CD14-positive monocyte (primary cell): ENCODE measurements around the gene ZYX. TPM values are rescaled to one million over a fixed set of nuclear protein-coding genes. Genes with fewer than 3 reads are reported as not detected.

ENCODE experiments used
- DNase-seq, 3 donors: peaks; one replicate each; pipeline ENCODE4 v3.0.0-alpha.2; 2011 to 2022
- H2AFZ ChIP-seq: 2 replicates; pipeline ENCODE4 v1.6.0; 2012; ENCODE audit warnings: mild to moderate bottlenecking, low read depth, low read length, inconsistent platforms; ENCODE audit not compliant: insufficient read depth, poor library complexity, severe bottlenecking
- H3K27ac ChIP-seq, 2 donors: 1 replicate in 1 of 2; 2 replicates in 1 of 2; pipeline ENCODE4 v1.5.1; 2012 to 2013; ENCODE audit warnings: low read length in 2 of 2, control low read depth in 1 of 2, inconsistent platforms in 1 of 2, low read depth in 1 of 2, mild to moderate bottlenecking in 1 of 2
- H3K27me3 ChIP-seq, 2 donors: one replicate each; pipeline versions ENCODE4 v1.6.0 to v1.6.1; 2011 to 2013; ENCODE audit warnings: low read length in 2 of 2; ENCODE audit not compliant: control insufficient read depth in 2 of 2, insufficient read depth in 2 of 2
- H3K36me3 ChIP-seq, 2 donors: replicated peaks in 1 of 2; 1 replicate in 1 of 2; 2 replicates in 1 of 2; pipeline versions ENCODE4 v1.5.1 to v1.6.1; 2012 to 2013; ENCODE audit warnings: low read length in 2 of 2, control low read depth in 1 of 2, inconsistent platforms in 1 of 2, mild to moderate bottlenecking in 1 of 2; ENCODE audit not compliant: insufficient read depth in 2 of 2, control insufficient read depth in 1 of 2
- H3K4me1 ChIP-seq, 2 donors: 1 replicate in 1 of 2; 2 replicates in 1 of 2; pipeline versions ENCODE4 v1.5.1 to v1.6.1; 2012 to 2013; ENCODE audit warnings: low read length in 2 of 2, control low read depth in 1 of 2, inconsistent platforms in 1 of 2, mild to moderate bottlenecking in 1 of 2, moderate library complexity in 1 of 2; ENCODE audit not compliant: insufficient read depth in 2 of 2, control insufficient read depth in 1 of 2
- H3K4me2 ChIP-seq: replicated peaks from 2 replicates; pipeline ENCODE3; 2012; ENCODE audit warnings: low read length, moderate library complexity, mild to moderate bottlenecking; ENCODE audit not compliant: poor library complexity, severe bottlenecking; ENCODE audit errors: extremely low read depth
- H3K4me3 ChIP-seq, 3 experiments: fragments of 200-600 bp in 1 of 3; sonication (generic) in 1 of 3; replicated peaks in 1 of 3; 1 replicate in 2 of 3; 2 replicates in 1 of 3; pipeline ENCODE4 v1.5.1; 2011 to 2013; ENCODE audit warnings: low read length in 3 of 3, mild to moderate bottlenecking in 3 of 3, control low read depth in 2 of 3, low read depth in 2 of 3, inconsistent platforms in 1 of 3, moderate library complexity in 1 of 3
- H3K79me2 ChIP-seq: 2 replicates; pipeline ENCODE4 v1.6.0; 2012; ENCODE audit warnings: mild to moderate bottlenecking, control low read depth, inconsistent platforms, low read length, moderate library complexity; ENCODE audit not compliant: insufficient read depth
- H3K9ac ChIP-seq: 2 replicates; pipeline ENCODE4 v1.6.0; 2017; ENCODE audit warnings: low read length, mild to moderate bottlenecking; ENCODE audit not compliant: insufficient read depth, poor library complexity, severe bottlenecking
- H3K9me3 ChIP-seq, 2 donors: replicated peaks in 1 of 2; 1 replicate in 1 of 2; 2 replicates in 1 of 2; pipeline versions ENCODE4 v1.5.1 to v1.6.1; 2012 to 2013; ENCODE audit warnings: low read length in 2 of 2, control low read depth in 1 of 2; ENCODE audit not compliant: control insufficient read depth in 1 of 2, insufficient read depth in 1 of 2
- H4K20me1 ChIP-seq: 2 replicates; pipeline ENCODE4 v1.6.0; 2012; ENCODE audit warnings: mild to moderate bottlenecking, low read length, control low read depth, moderate library complexity; ENCODE audit not compliant: insufficient read depth
- H3K27ac Mint-ChIP-seq, 7 donors: one replicate each; pipeline ENCODE4 v1.8.0; 2020; ENCODE audit warnings: mild to moderate bottlenecking in 7 of 7, mixed read lengths in 7 of 7, moderate library complexity in 6 of 7, inconsistent platforms in 2 of 7
- H3K27me3 Mint-ChIP-seq, 3 donors: one replicate each; pipeline ENCODE4 v1.8.0; 2021 to 2022; ENCODE audit warnings: low read depth in 3 of 3, mild to moderate bottlenecking in 3 of 3, mixed read lengths in 3 of 3, moderate library complexity in 3 of 3, inconsistent platforms in 1 of 3
- H3K36me3 Mint-ChIP-seq, 2 donors: one replicate each; pipeline ENCODE4 v1.8.0; 2020; ENCODE audit warnings: mixed read lengths in 2 of 2, inconsistent platforms in 1 of 2, mild to moderate bottlenecking in 1 of 2
- H3K4me1 Mint-ChIP-seq: one replicate; pipeline ENCODE4 v1.8.0; 2020; ENCODE audit warnings: mild to moderate bottlenecking, mixed read lengths
- H3K4me3 Mint-ChIP-seq, 2 donors: one replicate each; pipeline ENCODE4 v1.8.0; 2020; ENCODE audit warnings: mild to moderate bottlenecking in 2 of 2, mixed read lengths in 2 of 2, moderate library complexity in 1 of 2
- H3K9me3 Mint-ChIP-seq, 7 donors: one replicate each; pipeline ENCODE4 v1.8.0; 2020 to 2022; ENCODE audit warnings: mixed read lengths in 7 of 7, mild to moderate bottlenecking in 6 of 7, moderate library complexity in 6 of 7, inconsistent platforms in 2 of 7
- CTCF ChIP-seq: fragments of 200-600 bp; IDR thresholded peaks from one replicate; pipeline ENCODE4 v1.8.0; 2022; ENCODE audit warnings: antibody characterized with exemption, mild to moderate bottlenecking
- WGBS: methylation state at CpG from one replicate; pipeline ENCODE4 v1.1.5; 2013; ENCODE audit warnings: missing lambda C conversion rate; ENCODE audit not compliant: insufficient coverage; 5-methylcytosine and 5-hydroxymethylcytosine counted together
- intact Hi-C, 2 donors: fragments of 100-400 bp; cut with micrococcal nuclease; formaldehyde crosslinking; loops; one replicate each; pipeline versions ENCODE4 v1.15.0 to v1.15.1; 2023
- polyA plus RNA-seq, 3 donors: library from polyadenylated mRNA; depleted of rRNA in 1 of 3; unstranded in 2 of 3; stranded (reverse) in 1 of 3; fragments of 300-500 nt in 2 of 3; fragments of >200 nt in 1 of 3; fragmentation: Illumina TruSeq in 2 of 3; gene quantifications; 1 replicate in 2 of 3; 2 replicates in 1 of 3; pipeline ENCODE4 v1.2.3, GENCODE V29; 2012 to 2021

ZYX gene
- polyA plus RNA-seq, 3 donors = 198 to 417 (median 331) TPM

GRCh38 chr7:143361552-143362130 is 19.5 kb upstream of the ZYX start:
- 4% methylated on average over 23 of the region's 46 CpGs for WGBS
- Histone ChIP-seq H3K27ac (no peak overlapping the region), H3K9ac (peak overlapping the region; percentile 32), H3K4me3 (peak overlapping the region; percentile 28 to 77 (median 46)), H3K4me1 (peaks cover 15 to 27% of the 10 kb centered on the region in 2 donors), H3K9me3 (no peaks in the 10 kb centered on the region), H3K79me2 (no peaks in the 10 kb centered on the region), H2AFZ (peak overlapping the region; percentile 63), H4K20me1 (no peaks in the 10 kb centered on the region), H3K36me3 (no peaks in the 10 kb centered on the region), H3K4me2 (peak overlapping the region; percentile 87), H3K27me3 (peaks cover 32 to 49% of the 10 kb centered on the region in 2 donors)
- Mint-ChIP-seq H3K4me3 (peak overlapping the region; percentile 92 to 97), H3K27me3 (peaks cover 53 to 67% (median 62%) of the 10 kb centered on the region in 3 donors), H3K36me3 (peaks cover 10 to 14% of the 10 kb centered on the region in 2 donors), H3K27ac (no peak overlapping the region), H3K9me3 (peaks cover 0 to 21% (median 6%) of the 10 kb centered on the region in 7 donors), H3K4me1 (peaks cover 26% of the 10 kb centered on the region)
- DNase-seq = no peak
- TF ChIP-seq CTCF = no peak
- intact Hi-C loops = loop anchor here in 1 of 2 donors (10.0 kb wide), 1 partner anchor 53 kb away; no protein-coding TSS in a partner anchor

DNA sequence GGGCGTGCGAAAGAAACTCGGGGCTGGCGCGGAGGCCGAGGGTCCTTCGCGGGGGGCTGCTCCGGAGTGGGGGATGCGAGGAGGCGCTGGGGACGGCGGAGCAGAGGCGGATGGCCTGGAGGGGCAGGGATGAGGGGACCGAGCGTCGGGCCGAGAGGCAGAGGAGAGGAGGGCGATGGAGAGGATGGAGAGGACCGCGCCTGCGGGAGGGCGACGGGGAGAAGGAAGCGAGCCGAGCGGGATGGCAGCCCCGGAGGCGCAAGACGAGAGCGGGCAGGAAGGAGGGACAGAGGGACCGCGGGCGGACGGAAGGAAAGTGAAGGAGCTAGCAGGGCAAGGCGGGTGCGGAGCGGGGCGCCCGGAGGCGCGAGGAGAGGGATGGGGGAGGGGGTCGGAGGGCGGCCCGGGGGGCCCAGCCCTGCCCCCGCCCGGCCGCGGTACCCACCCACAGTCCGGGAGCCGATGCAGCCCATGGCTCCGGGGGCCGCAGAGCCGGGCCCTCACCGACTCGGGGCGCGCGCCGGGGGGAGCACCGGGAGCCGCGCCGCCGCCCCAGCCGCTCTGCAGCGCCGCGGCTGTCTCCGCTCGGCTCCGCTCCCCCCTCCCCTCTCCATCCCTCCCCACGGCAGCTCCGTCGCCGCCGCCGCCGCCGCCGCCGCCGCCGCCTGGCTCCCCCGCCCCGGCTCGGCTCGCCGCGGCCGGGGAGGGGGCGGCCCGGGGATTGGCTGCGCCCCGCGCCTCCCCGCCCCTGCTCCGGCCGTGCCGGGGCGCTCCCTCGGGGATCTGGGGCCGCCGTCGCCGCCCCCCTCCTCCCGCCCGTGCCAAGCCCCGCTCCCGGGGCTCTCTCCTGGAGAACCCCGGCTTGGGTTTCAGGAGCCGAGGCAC is 18.8 kb upstream of the ZYX start, which contains the start of gene FAM131B:
FAM131B (minus strand) TSS at position 583 of the 885 bp plus-strand sequence; CDS start at position 473, 110 bp downstream.
- Mint-ChIP-seq H3K27ac (no peak within 1 kb of the TSS), H3K4me3 (peak within 1 kb of the TSS; percentile 92 to 97), H3K36me3 (peaks cover 10 to 14% of the 10 kb centered on the region in 2 donors), H3K9me3 (peaks cover 0 to 24% (median 6%) of the 10 kb centered on the region in 7 donors), H3K27me3 (peaks cover 53 to 65% (median 63%) of the 10 kb centered on the region in 3 donors), H3K4me1 (peaks cover 26% of the 10 kb centered on the region)
- no peak within 1 kb of the TSS for H3K27ac ChIP-seq
- peak within 1 kb of the TSS; percentile 87 for H3K4me2 ChIP-seq
- intact Hi-C loops = loop anchor here in 1 of 2 donors (10.0 kb wide), 1 partner anchor 52 kb away; no protein-coding TSS in a partner anchor
- under 1% methylated on average over 92 of the region's 112 CpGs for WGBS
- H3K9me3 ChIP-seq = no peaks in the 10 kb centered on the region
- no peaks in the 10 kb centered on the region for H3K36me3 ChIP-seq
- H2AFZ ChIP-seq = peak within 1 kb of the TSS; percentile 75
- peak within 1 kb of the TSS; percentile 32 for H3K9ac ChIP-seq
- no peaks in the 10 kb centered on the region for H4K20me1 ChIP-seq
- no peak for DNase-seq
- no peaks in the 10 kb centered on the region for H3K79me2 ChIP-seq
- peaks cover 32 to 49% of the 10 kb centered on the region in 2 donors for H3K27me3 ChIP-seq
- peaks cover 15 to 27% of the 10 kb centered on the region in 2 donors for H3K4me1 ChIP-seq
- no peak for TF ChIP-seq CTCF
- peak within 1 kb of the TSS; percentile 28 to 77 (median 46) for H3K4me3 ChIP-seq
